Measurements from ENCODE around the gene PPAN. TPM values are rescaled to one million over a fixed set of nuclear protein-coding genes. Genes with fewer than 3 reads are reported as not detected.

PPAN gene
- total RNA-seq, 1 experiment from 2014 or later: 63.3 TPM

GRCh38 chr19:10149427-10149826 lies 43.3 kb downstream of the PPAN start:
- in situ Hi-C loops (cut with HindIII; ENCODE audit: low pct_unique_long_range_greater_than_20kb, low sequenced_read_pairs): no loop called here
- ATAC-seq: no peak

GRCh38 chr19:10151521-10151920 lies 45.4 kb downstream of the PPAN start:
- Histone ChIP-seq H3K4me1 (ENCODE audit: control insufficient read depth, insufficient read depth, low read length) (no peaks in the 10 kb centered on the region), H3K27me3 (ENCODE audit: control insufficient read depth, insufficient read depth, low read length) (no peaks in the 10 kb centered on the region), H3K9me3 (ENCODE audit: control insufficient read depth, insufficient read depth, low read depth, low read length) (no peaks in the 10 kb centered on the region), H3K27ac (ENCODE audit: low read length) (no peak overlapping the region), H3K36me3 (ENCODE audit: control insufficient read depth, insufficient read depth, low read length) (peaks cover 10% of the 10 kb centered on the region), H3K4me3 (ENCODE audit: low read depth in 2 of 2, low read length in 2 of 2) (no peak overlapping the region)
- DNase-seq (ENCODE audit: low read depth, low spot score) (no peak), ATAC-seq (no peak)
- TF ChIP-seq POLR2AphosphoS5 (IDR thresholded peaks at IDR 0.05; ENCODE audit: low read depth, low read length) (no peak), SIN3A (IDR thresholded peaks at IDR 0.05; ENCODE audit: borderline replicate concordance, insufficient read depth, low read depth, low read length) (no peak), CTCF (IDR thresholded peaks at IDR 0.05) (no peak), REST (IDR thresholded peaks at IDR 0.05; ENCODE audit: insufficient read depth in 1 of 2, low read depth in 2 of 2, low read length in 1 of 2) (no peak), TCF7L2 (IDR thresholded peaks at IDR 0.05; ENCODE audit: low read depth, low read length) (no peak)
- in situ Hi-C loops (cut with HindIII; ENCODE audit: low pct_unique_long_range_greater_than_20kb, low sequenced_read_pairs) (no loop called here), intact Hi-C loops (cut with micrococcal nuclease; ENCODE audit: unreplicated experiment) (no loop called here)
- ChIA-PET POLR2A (no interaction called here), CTCF (no interaction called here)
- BruUV-seq (replicated peaks): no TSS peak

More at GRCh38 chr19:10149427-10149826, 43.3 kb downstream of the PPAN start:
- intact Hi-C loops (cut with micrococcal nuclease; ENCODE audit: unreplicated experiment): no loop called here
- TF ChIP-seq POLR2AphosphoS5 (IDR thresholded peaks at IDR 0.05; ENCODE audit: low read depth, low read length): no peak
- no peak for TF ChIP-seq CTCF (IDR thresholded peaks at IDR 0.05)
- no peak for TF ChIP-seq REST (IDR thresholded peaks at IDR 0.05; ENCODE audit: insufficient read depth in 1 of 2, low read depth in 2 of 2, low read length in 1 of 2)
- no peak for TF ChIP-seq TCF7L2 (IDR thresholded peaks at IDR 0.05; ENCODE audit: low read depth, low read length)
- TF ChIP-seq SIN3A (IDR thresholded peaks at IDR 0.05; ENCODE audit: borderline replicate concordance, insufficient read depth, low read depth, low read length): no peak
- ChIA-PET CTCF (no interaction called here), POLR2A (no interaction called here)
- DNase-seq (ENCODE audit: low read depth, low spot score): no peak
- BruUV-seq (replicated peaks): no TSS peak
- H3K9me3 ChIP-seq (ENCODE audit: control insufficient read depth, insufficient read depth, low read depth, low read length): no peaks in the 10 kb centered on the region
- peaks cover 11% of the 10 kb centered on the region for H3K36me3 ChIP-seq (ENCODE audit: control insufficient read depth, insufficient read depth, low read length)
- no peak overlapping the region for H3K27ac ChIP-seq (ENCODE audit: low read length)
- H3K4me1 ChIP-seq (ENCODE audit: control insufficient read depth, insufficient read depth, low read length): no peaks in the 10 kb centered on the region
- no peak overlapping the region for H3K4me3 ChIP-seq (ENCODE audit: low read depth in 2 of 2, low read length in 2 of 2)
- H3K27me3 ChIP-seq (ENCODE audit: control insufficient read depth, insufficient read depth, low read length): no peaks in the 10 kb centered on the region
